IPS-15b (cell line): Measurements from ENCODE around the gene OR11G2.
"Not testable (repeated sequence)": the region's sequence is repeated elsewhere in the genome, so short reads cannot be mapped to it uniquely, and the experiment has no call there.

Source experiments
- H3K27me3 ChIP-seq: one replicate; pipeline ENCODE4 v1.6.1; 2013; ENCODE audit warnings: low read length; ENCODE audit not compliant: control insufficient read depth, insufficient read depth
- H3K36me3 ChIP-seq: one replicate; pipeline ENCODE4 v1.6.1; 2013; ENCODE audit warnings: low read length; ENCODE audit not compliant: control insufficient read depth, insufficient read depth
- H3K4me1 ChIP-seq: one replicate; pipeline ENCODE4 v1.6.1; 2013; ENCODE audit warnings: mild to moderate bottlenecking, low read length; ENCODE audit not compliant: control insufficient read depth, insufficient read depth
- H3K4me3 ChIP-seq: one replicate; pipeline ENCODE4 v1.5.1; 2013; ENCODE audit warnings: low read depth, low read length
- H3K9ac ChIP-seq: one replicate; pipeline ENCODE4 v1.6.1; 2013; ENCODE audit warnings: low read depth, mild to moderate bottlenecking, low read length
- H3K9me3 ChIP-seq: one replicate; pipeline ENCODE4 v1.6.1; 2013; ENCODE audit warnings: mild to moderate bottlenecking, low read length; ENCODE audit not compliant: control insufficient read depth, insufficient read depth

Gene OR11G2

DNA sequence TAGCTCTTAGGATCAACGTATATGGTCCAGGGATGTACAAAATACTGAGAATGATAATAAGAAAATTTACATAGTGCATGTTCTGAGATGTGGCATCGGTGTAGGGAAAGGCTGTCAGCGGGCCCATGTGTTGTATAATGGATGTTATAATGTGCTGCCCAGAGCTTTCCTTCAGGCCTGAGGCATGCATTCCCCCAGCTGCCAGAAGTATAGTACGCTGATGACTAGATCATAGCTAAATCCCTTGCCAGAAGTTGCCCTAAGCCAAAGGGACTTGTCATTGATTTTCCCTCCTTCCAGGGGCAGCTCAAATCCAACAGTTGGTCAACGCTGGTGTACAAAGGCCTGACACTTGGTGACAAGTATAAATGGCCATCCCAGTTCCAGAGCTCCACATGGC is 6.5 kb upstream of the OR11G2 start:
- Histone ChIP-seq H3K4me3 (no peak overlapping the region), H3K9me3 (peaks cover 13% of the 10 kb centered on the region), H3K36me3 (no peaks in the 10 kb centered on the region), H3K27me3 (no peaks in the 10 kb centered on the region), H3K4me1 (no peaks in the 10 kb centered on the region), H3K9ac (no peak overlapping the region)

DNA sequence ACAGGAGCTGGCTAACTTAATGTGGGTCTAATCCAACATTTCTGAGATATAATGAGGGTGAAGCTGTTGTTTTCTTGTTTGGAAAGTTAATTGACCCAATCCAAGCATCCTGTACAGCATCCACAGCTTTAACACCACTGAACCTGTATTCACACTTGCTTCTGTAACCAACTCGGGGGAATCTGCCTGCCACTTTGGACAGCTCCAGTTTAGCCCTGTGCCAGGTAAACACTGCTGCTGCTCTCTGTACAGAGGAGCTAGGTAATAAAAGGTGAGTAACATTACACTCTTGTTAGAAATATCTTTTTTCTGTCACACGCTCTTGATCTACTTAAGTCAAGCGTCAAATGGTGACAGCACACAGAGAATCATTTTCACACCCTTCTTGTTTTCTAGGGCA is 700 bp downstream of the OR11G2 start:
- H3K27me3 ChIP-seq, result no peaks in the 10 kb centered on the region
- no peaks in the 10 kb centered on the region for H3K4me1 ChIP-seq
- no peak overlapping the region for H3K4me3 ChIP-seq
- peaks cover 18% of the 10 kb centered on the region for H3K9me3 ChIP-seq
- H3K9ac ChIP-seq, result no peak overlapping the region
- no peaks in the 10 kb centered on the region for H3K36me3 ChIP-seq

DNA sequence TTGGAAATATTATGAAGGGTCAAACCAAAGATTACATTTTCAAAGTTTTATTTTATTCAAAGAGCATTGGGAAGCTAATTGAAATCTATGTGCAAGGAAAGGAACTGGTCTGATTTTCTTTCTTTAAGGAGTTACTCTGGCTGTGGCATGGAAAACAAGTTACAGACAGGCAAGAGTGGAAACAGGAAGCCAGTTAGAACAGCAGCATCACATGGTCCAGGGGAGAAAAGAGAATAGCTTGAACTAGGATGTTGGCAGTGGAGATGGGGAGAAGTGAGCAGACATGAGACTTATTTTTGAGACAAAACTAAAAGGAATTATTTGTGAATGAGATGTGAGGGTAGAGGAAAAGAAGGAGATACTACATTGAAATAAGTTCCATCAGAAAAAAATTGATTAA is 3.4 kb downstream of the OR11G2 start:
- Histone ChIP-seq H3K36me3 (no peaks in the 10 kb centered on the region), H3K4me1 (no peaks in the 10 kb centered on the region), H3K27me3 (no peaks in the 10 kb centered on the region), H3K9me3 (peaks cover 15% of the 10 kb centered on the region), H3K9ac (no peak overlapping the region), H3K4me3 (no peak overlapping the region)

DNA sequence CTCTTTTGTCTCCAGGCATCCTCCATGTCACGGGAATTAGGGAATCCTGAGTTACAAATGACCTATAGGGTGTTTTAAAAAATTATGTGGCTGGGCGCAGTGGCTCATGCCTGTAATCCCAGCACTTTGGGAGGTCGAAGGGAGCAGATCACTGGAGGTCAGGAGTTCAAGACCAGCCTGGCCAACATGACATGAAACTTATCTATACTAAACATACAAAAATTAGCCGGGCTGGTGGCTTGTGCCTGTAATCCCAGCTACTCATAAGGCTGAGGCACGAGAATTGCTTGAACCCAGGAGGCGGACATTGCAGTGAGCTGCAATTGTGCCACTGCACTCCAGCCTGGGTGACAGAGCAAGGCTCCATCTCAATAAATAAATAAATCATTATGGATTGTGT is 4.5 kb downstream of the OR11G2 start:
- not testable (repeated sequence) for H3K36me3 ChIP-seq, H3K27me3 ChIP-seq, H3K9ac ChIP-seq, H3K4me1 ChIP-seq, H3K4me3 ChIP-seq
- peaks cover 10% of the 10 kb centered on the region for H3K9me3 ChIP-seq

DNA sequence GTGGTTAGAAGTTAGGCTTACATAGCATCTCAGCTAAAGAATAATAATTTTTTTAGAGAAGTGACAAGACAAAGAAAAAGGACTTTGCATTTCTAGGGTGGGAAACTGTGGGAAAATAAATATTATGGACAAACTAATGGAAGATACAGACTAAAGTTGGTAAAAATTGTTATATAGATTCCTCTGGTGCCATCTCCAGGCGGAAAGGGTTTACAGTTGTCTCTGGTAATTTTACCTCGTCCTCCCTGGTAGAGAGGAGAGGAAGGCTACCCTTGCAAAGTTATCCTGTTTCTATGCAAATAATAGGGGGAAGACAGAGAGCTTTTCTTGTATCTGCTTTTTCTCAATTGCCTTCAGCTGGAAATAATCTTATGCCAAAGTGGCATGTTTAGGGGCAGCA is 5.2 kb downstream of the OR11G2 start:
- Histone ChIP-seq H3K4me1 (no peaks in the 10 kb centered on the region), H3K4me3 (no peak overlapping the region), H3K9me3 (peaks cover 14% of the 10 kb centered on the region), H3K27me3 (no peaks in the 10 kb centered on the region), H3K9ac (no peak overlapping the region), H3K36me3 (no peaks in the 10 kb centered on the region)

DNA sequence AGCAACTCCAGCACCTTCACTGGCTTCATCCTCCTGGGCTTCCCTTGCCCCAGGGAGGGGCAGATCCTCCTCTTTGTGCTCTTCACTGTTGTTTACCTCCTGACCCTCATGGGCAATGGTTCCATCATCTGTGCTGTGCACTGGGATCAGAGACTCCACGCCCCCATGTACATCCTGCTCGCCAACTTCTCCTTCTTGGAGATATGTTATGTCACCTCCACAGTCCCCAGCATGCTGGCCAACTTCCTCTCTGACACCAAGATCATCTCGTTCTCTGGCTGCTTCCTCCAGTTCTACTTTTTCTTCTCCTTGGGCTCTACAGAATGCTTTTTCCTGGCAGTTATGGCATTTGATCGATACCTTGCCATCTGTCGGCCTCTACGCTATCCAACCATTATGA is 6.8 kb downstream of the OR11G2 start:
- Histone ChIP-seq H3K9me3 (peaks cover 14% of the 10 kb centered on the region), H3K9ac (no peak overlapping the region), H3K36me3 (no peaks in the 10 kb centered on the region), H3K4me1 (no peaks in the 10 kb centered on the region), H3K27me3 (no peaks in the 10 kb centered on the region), H3K4me3 (no peak overlapping the region)

DNA sequence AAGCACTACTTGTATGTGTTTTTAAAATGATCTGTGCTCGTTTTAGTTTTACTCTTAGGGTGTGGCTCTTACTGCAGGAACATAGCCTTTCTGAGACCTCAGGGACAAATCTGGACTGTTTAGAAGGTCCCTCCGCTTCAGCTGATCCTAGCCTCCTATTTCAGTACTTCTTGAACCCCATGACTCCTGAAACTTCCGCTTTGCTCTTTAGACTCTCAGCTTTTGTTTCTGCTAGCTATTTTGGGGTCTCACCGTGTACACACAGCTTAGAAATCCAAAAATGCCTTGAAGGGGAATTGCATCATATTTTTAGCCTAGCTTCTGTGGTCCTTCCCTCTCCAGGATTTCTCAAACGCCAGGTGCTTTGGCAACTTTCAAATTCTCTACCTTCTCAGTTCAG is 8.3 kb downstream of the OR11G2 start:
- Histone ChIP-seq H3K4me1 (no peaks in the 10 kb centered on the region), H3K27me3 (no peaks in the 10 kb centered on the region), H3K9ac (no peak overlapping the region), H3K9me3 (peaks cover 11% of the 10 kb centered on the region), H3K4me3 (no peak overlapping the region), H3K36me3 (no peaks in the 10 kb centered on the region)

DNA sequence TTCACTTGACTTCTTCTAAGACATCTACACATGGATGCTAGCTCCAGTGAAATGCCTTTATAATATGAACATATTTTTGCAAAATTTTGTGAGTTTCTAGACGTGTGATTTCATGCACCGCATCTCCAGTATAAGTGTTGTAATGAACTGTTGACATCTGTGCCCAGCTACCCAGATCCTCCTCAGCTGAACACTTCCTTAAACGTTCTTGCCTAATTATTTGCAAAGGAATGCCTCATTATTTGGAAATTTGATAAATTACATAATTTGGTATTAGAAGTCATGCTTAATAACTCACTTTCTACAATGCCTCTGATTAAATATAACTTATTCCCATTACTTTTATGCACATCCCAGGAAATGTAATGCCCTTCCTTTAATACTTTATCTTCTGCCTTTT is 14.0 kb downstream of the OR11G2 start:
- Histone ChIP-seq H3K27me3 (no peaks in the 10 kb centered on the region), H3K4me1 (no peaks in the 10 kb centered on the region), H3K36me3 (no peaks in the 10 kb centered on the region), H3K9me3 (peaks cover 14% of the 10 kb centered on the region), H3K9ac (no peak overlapping the region), H3K4me3 (no peak overlapping the region)

DNA sequence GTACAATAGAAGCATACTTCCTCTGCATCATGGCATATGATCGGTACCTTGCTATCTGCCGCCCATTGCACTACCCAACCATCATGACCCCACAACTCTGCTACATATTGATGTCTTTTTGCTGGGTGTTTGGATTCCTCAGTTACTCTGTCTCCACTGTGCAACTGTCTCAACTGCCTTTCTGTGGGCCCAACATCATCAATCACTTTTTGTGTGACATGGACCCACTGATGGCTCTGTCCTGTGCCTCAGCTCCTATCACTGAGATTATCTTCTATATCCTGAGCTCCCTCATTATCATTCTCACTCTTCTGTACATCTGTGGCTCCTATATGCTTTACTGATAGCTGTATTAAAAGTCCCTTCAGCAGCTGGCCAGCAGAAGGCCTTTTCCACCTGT is 18.9 kb downstream of the OR11G2 start:
- Histone ChIP-seq H3K9me3 (peaks cover 15% of the 10 kb centered on the region), H3K9ac (no peak overlapping the region), H3K36me3 (no peaks in the 10 kb centered on the region), H3K4me1 (no peaks in the 10 kb centered on the region), H3K27me3 (no peaks in the 10 kb centered on the region), H3K4me3 (no peak overlapping the region)

DNA sequence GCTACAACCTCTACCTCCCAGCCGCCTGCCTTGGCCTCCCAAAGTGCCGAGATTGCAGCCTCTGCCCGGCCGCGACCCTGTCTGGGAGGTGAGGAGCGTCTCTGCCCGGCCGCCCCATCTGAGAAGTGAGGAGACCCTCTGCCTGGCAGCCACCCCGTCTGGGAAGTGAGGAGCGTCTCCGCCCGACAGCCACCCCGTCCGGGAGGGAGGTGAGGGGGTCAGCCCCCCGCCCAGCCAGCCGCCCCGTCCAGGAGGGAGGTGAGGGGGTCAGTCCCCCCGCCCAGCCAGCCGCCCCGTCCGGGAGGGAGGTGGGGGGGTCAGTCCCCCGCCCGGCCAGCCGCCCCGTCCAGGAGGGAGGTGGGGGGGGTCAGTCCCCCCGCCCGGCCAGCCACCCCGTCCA is 21.7 kb downstream of the OR11G2 start:
- not testable (repeated sequence) for H3K4me3 ChIP-seq, H3K36me3 ChIP-seq, H3K4me1 ChIP-seq, H3K27me3 ChIP-seq, H3K9ac ChIP-seq
- H3K9me3 ChIP-seq, result peaks cover 15% of the 10 kb centered on the region

DNA sequence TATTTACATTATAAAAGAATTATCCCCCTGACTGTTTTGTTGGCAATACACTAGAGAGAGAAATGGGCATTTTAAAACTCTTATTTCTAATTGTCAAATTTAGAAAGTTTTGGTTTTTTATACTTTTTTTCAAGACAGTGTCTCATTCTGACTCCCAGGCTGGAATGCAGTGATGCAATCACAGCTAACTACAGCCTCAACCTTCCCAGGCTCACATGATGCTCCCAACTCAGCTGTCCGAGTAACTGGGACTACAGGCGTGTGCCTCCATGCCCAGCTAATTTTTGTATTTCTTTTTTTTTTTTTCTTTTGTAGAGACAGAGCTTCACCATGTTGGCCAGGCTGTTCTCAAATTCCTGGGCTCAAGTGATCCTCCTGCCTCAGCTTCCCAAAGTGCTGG is 24.5 kb downstream of the OR11G2 start:
- Histone ChIP-seq H3K4me1 (no peaks in the 10 kb centered on the region), H3K9me3 (peaks cover 5% of the 10 kb centered on the region), H3K36me3 (no peaks in the 10 kb centered on the region), H3K9ac (no peak overlapping the region), H3K27me3 (no peaks in the 10 kb centered on the region), H3K4me3 (no peak overlapping the region)

DNA sequence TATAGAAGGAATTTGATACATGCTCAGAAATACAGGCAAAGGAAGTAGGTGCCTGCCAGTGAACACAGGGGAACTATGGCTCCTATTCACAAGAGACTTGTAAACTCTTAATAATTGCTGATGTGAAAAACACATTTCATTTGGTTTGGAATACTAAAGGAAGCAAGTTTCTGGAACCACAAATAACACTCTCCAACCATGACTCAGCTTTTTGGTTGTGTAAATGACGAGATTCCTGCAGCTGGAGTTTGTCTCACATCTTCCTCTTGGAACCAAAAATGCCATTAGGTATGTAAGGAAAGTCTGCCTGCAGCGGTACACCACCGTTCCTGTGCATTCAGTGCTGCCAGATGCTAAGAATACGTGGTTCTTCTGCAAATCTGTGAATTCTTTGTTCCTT is 28.3 kb downstream of the OR11G2 start:
- Histone ChIP-seq H3K4me1 (no peaks in the 10 kb centered on the region), H3K27me3 (no peaks in the 10 kb centered on the region), H3K4me3 (no peak overlapping the region), H3K9ac (no peak overlapping the region), H3K9me3 (no peaks in the 10 kb centered on the region), H3K36me3 (no peaks in the 10 kb centered on the region)

DNA sequence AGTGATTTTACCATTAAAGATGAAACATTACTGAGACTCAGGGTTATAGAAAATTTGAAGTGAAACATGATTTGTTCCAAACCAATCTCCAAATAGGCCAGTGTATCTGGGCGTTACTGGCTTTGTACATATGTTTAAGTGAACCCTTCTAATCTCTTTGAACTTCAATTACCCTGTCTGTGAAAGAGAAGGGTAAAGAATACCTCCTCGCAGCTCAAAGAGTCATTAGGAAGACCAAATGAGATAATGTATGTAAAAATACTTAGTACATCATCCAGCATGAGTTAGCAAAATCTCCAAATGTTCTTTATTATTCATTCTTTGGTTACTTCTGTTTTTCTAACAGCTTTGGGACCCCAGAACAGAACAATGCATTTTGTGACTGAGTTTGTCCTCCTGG is 32.7 kb downstream of the OR11G2 start, which contains the start of gene OR11H6:
OR11H6 (plus strand) TSS at position 301 of the 400 bp plus-strand sequence; CDS start at position 301, 0 bp downstream.
- no peak within 1 kb of the TSS for H3K9ac ChIP-seq

More for the DNA sequence above, 32.7 kb downstream of the OR11G2 start, which contains the start of gene OR11H6:
- no peak within 1 kb of the TSS for H3K4me3 ChIP-seq
- peaks cover 3% of the 10 kb centered on the region for H3K9me3 ChIP-seq
- no peaks in the 10 kb centered on the region for H3K36me3 ChIP-seq
- no peaks in the 10 kb centered on the region for H3K27me3 ChIP-seq
- H3K4me1 ChIP-seq, result no peaks in the 10 kb centered on the region
